Measurements from ENCODE around the gene SUGCT.

The SUGCT gene

GRCh38 chr7:40722242-40722641, 587.4 kb downstream of the SUGCT start:
- DNase-seq (ENCODE audit: low spot score) = no peak

GRCh38 chr7:40723829-40724228, 589.0 kb downstream of the SUGCT start:
- no peak for DNase-seq (ENCODE audit: low spot score)

GRCh38 chr7:40726559-40726958, 591.8 kb downstream of the SUGCT start:
- DNase-seq (ENCODE audit: low spot score) = no peak

- peak; percentile 24 for DNase-seq (ENCODE audit: low spot score)
These were observed 598.3 kb downstream of the SUGCT start for GRCh38 chr7:40733114-40733513.

- DNase-seq (ENCODE audit: low spot score) = peak; percentile 24
These were observed 598.8 kb downstream of the SUGCT start for GRCh38 chr7:40733578-40733977.

- DNase-seq (ENCODE audit: low spot score) = no peak
These were observed 604.5 kb downstream of the SUGCT start for GRCh38 chr7:40739257-40739656.

- no peak for DNase-seq (ENCODE audit: low spot score)
These were observed 607.5 kb downstream of the SUGCT start for GRCh38 chr7:40742270-40742669.

GRCh38 chr7:40746841-40747556, 612.2 kb downstream of the SUGCT start:
- no peak for DNase-seq (ENCODE audit: low spot score)

GRCh38 chr7:40747856-40748255, 613.1 kb downstream of the SUGCT start:
- DNase-seq (ENCODE audit: low spot score) = no peak

- no peak for DNase-seq (ENCODE audit: low spot score)
These were observed 615.1 kb downstream of the SUGCT start for GRCh38 chr7:40749877-40750276.

- DNase-seq (ENCODE audit: low spot score) = no peak
These were observed 618.6 kb downstream of the SUGCT start for GRCh38 chr7:40753455-40753854.

GRCh38 chr7:40755438-40755837, 620.6 kb downstream of the SUGCT start:
- DNase-seq (ENCODE audit: low spot score) = no peak

- no peak for DNase-seq (ENCODE audit: low spot score)
These were observed 622.3 kb downstream of the SUGCT start for GRCh38 chr7:40757109-40757508.

GRCh38 chr7:40758590-40758989, 623.8 kb downstream of the SUGCT start:
- DNase-seq (ENCODE audit: low spot score) = no peak

GRCh38 chr7:40760293-40760964, 625.6 kb downstream of the SUGCT start:
- no peak for DNase-seq (ENCODE audit: low spot score)

- DNase-seq (ENCODE audit: low spot score) = no peak
These were observed 626.2 kb downstream of the SUGCT start for GRCh38 chr7:40760987-40761386.

- no peak for DNase-seq (ENCODE audit: low spot score)
These were observed 627.2 kb downstream of the SUGCT start for GRCh38 chr7:40761762-40762560.

GRCh38 chr7:40763319-40764287, 628.8 kb downstream of the SUGCT start:
- DNase-seq (ENCODE audit: low spot score) = no peak

GRCh38 chr7:40765639-40766038, 630.8 kb downstream of the SUGCT start:
- no peak for DNase-seq (ENCODE audit: low spot score)

GRCh38 chr7:40772096-40772495, 637.3 kb downstream of the SUGCT start:
- no peak for DNase-seq (ENCODE audit: low spot score)

- DNase-seq (ENCODE audit: low spot score) = no peak
These were observed 638.9 kb downstream of the SUGCT start for GRCh38 chr7:40773656-40774055.

GRCh38 chr7:40775877-40776276, 641.1 kb downstream of the SUGCT start:
- DNase-seq (ENCODE audit: low spot score) = no peak
